WTC11 (cell line): ENCODE results near the gene SEC14L6. TPM values are rescaled to one million over a fixed set of nuclear protein-coding genes. Genes with fewer than 3 reads are reported as not detected.
A peak's percentile ranks its signal among the peaks of the same experiment; 100 is the strongest.

Source experiments
- ATAC-seq: fragments of 200-7000 bp; cut with Tn5 transposase; 2 replicates; pipeline ENCODE4 v1.10.0; 2021; ENCODE audit warnings: mild to moderate bottlenecking, moderate library complexity
- CTCF ChIA-PET: fragments of 300-600 bp; sonication (Branson Sonifier 250); formaldehyde crosslinking; loops from one replicate; lab custom pipeline; 2021; ENCODE audit warnings: antibody characterized with exemption; lab: Charles Lee
- POLR2A ChIA-PET: fragments of 350-600 bp; sonication (Branson Sonifier 250); formaldehyde crosslinking; loops from one replicate; lab custom pipeline; 2021; ENCODE audit warnings: antibody characterized with exemption; lab: Charles Lee
- DNase-seq: peaks from one replicate; pipeline ENCODE4 v3.0.0; 2021; ENCODE audit warnings: low spot score
- H3K27ac Mint-ChIP-seq: 2 replicates; pipeline ENCODE4 v1.8.0; 2021; ENCODE audit warnings: mixed read lengths
- H3K27me3 Mint-ChIP-seq: 2 replicates; pipeline ENCODE4 v1.8.0; 2021; ENCODE audit warnings: low read depth, mild to moderate bottlenecking, moderate library complexity, mixed read lengths
- H3K36me3 Mint-ChIP-seq: 2 replicates; pipeline ENCODE4 v1.8.0; 2021; ENCODE audit warnings: mixed read lengths
- H3K4me1 Mint-ChIP-seq: 2 replicates; pipeline ENCODE4 v1.8.0; 2022; ENCODE audit warnings: mixed read lengths
- H3K4me3 Mint-ChIP-seq: 2 replicates; pipeline ENCODE4 v1.8.0; 2021; ENCODE audit warnings: mild to moderate bottlenecking, moderate library complexity, mixed read lengths
- H3K9me3 Mint-ChIP-seq: 2 replicates; pipeline ENCODE4 v1.8.0; 2021; ENCODE audit warnings: mixed read lengths
- CREB1 ChIP-seq: sonication (generic); formaldehyde crosslinking; IDR thresholded peaks from 2 replicates; pipeline ENCODE4 v1.8.0; 2023; ENCODE audit warnings: mild to moderate bottlenecking, missing genetic modification reagents
- FOXJ3 ChIP-seq: sonication (generic); formaldehyde crosslinking; IDR thresholded peaks from 2 replicates; pipeline ENCODE4 v1.9.0; 2021; ENCODE audit warnings: missing genetic modification reagents, mild to moderate bottlenecking, borderline replicate concordance
- GTF2I ChIP-seq: fragments of 250-450 bp; sonication (Bioruptor Pico); conservative IDR thresholded peaks from 2 replicates; pipeline ENCODE4 v1.4.0; 2021; ENCODE audit warnings: mild to moderate bottlenecking
- MYBL2 ChIP-seq: sonication (generic); formaldehyde crosslinking; IDR thresholded peaks from 2 replicates; pipeline ENCODE4 v1.8.1; 2023; ENCODE audit warnings: mild to moderate bottlenecking, moderate library complexity, missing genetic modification reagents
- NFATC4 ChIP-seq: fragments of 250-450 bp; sonication (Bioruptor Pico); IDR thresholded peaks from 2 replicates; pipeline ENCODE4 v1.9.0; 2021; ENCODE audit warnings: mild to moderate bottlenecking
- NR3C1 ChIP-seq: sonication (generic); formaldehyde crosslinking; conservative IDR thresholded peaks from 2 replicates; pipeline ENCODE4 v1.8.1; 2023; ENCODE audit warnings: low read depth, mild to moderate bottlenecking, missing genetic modification reagents
- RELA ChIP-seq: sonication (generic); formaldehyde crosslinking; IDR thresholded peaks from 2 replicates; pipeline ENCODE4 v1.8.1; 2022; ENCODE audit warnings: missing genetic modification reagents, mild to moderate bottlenecking, borderline replicate concordance
- RORB ChIP-seq: fragments of 250-450 bp; sonication (Bioruptor Pico); IDR thresholded peaks from 2 replicates; pipeline ENCODE4 v1.9.0; 2021; ENCODE audit warnings: mild to moderate bottlenecking
- SOX15 ChIP-seq: fragments of 250-450 bp; sonication (Bioruptor Pico); IDR thresholded peaks from 2 replicates; pipeline ENCODE4 v1.9.0; 2021; ENCODE audit warnings: mild to moderate bottlenecking
- TEAD4 ChIP-seq: sonication (generic); formaldehyde crosslinking; IDR thresholded peaks from 2 replicates; pipeline ENCODE4 v1.8.0; 2022; ENCODE audit warnings: mild to moderate bottlenecking, missing genetic modification reagents
- total RNA-seq: library from RNA; stranded (reverse); gene quantifications from 3 replicates; pipeline ENCODE4 v1.2.3, GENCODE V29; 2021
- TF ChIP-seq, protein P1 (sequence below): sonication (generic); formaldehyde crosslinking; IDR thresholded peaks from 2 replicates; pipeline ENCODE4 v1.8.0; 2022; ENCODE audit warnings: mild to moderate bottlenecking, missing genetic modification reagents
- TF ChIP-seq, protein P2 (sequence below): fragments of 250-450 bp; sonication (Bioruptor Pico); IDR thresholded peaks from 2 replicates; pipeline ENCODE4 v1.9.0; 2021; ENCODE audit warnings: mild to moderate bottlenecking, borderline replicate concordance
- TF ChIP-seq, protein P3 (sequence below): fragments of 250-450 bp; sonication (Bioruptor Pico); conservative IDR thresholded peaks from 2 replicates; pipeline ENCODE4 v1.9.0; 2021; ENCODE audit warnings: mild to moderate bottlenecking
- TF ChIP-seq, protein P4 (sequence below): sonication (generic); formaldehyde crosslinking; IDR thresholded peaks from 2 replicates; pipeline ENCODE4 v1.8.1; 2023; ENCODE audit warnings: mild to moderate bottlenecking, missing genetic modification reagents, moderate library complexity
- TF ChIP-seq, protein P5 (sequence below): fragments of 250-450 bp; sonication (Bioruptor Pico); IDR thresholded peaks from 2 replicates; pipeline ENCODE4 v1.9.0; 2021; ENCODE audit warnings: mild to moderate bottlenecking
- TF ChIP-seq, protein P6 (sequence below): fragments of 200-600 bp; IDR thresholded peaks from 2 replicates; pipeline ENCODE4 v1.8.0; 2022; ENCODE audit warnings: antibody characterized with exemption
- TF ChIP-seq, protein P7 (sequence below): fragments of 250-450 bp; sonication (Bioruptor Pico); IDR thresholded peaks from 2 replicates; pipeline ENCODE4 v1.9.0; 2021; ENCODE audit warnings: moderate library complexity, mild to moderate bottlenecking, inconsistent platforms, borderline replicate concordance

SEC14L6 gene
- total RNA-seq, 1 experiment from 2014 or later: 1.6 TPM

DNA sequence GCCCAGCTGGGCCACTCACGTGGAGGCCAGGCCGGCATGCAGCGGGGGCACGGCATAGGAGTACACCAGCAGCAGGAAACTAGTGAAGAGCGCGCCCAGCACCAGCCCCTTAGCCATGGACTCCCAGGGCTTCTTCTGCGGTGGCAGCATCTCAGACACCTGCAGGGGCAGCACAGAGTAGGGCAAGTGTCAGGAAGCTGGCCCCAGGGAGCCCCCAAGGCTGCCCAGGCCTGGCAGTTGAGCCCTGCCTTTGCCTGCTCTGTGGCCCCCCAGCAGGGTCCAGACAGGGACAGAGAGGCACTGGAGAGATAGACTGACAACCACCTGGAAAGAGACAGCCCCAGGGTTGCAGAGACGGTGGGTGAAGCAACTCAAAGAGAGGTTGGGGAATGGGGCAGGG lies 10.7 kb upstream of the SEC14L6 start:
- Mint-ChIP-seq H3K36me3 (no peaks in the 10 kb centered on the region), H3K4me3 (no peak overlapping the region), H3K9me3 (no peaks in the 10 kb centered on the region), H3K4me1 (peaks cover 37% of the 10 kb centered on the region), H3K27ac (no peak overlapping the region), H3K27me3 (no peaks in the 10 kb centered on the region)
- TF ChIP-seq, protein P1, sequence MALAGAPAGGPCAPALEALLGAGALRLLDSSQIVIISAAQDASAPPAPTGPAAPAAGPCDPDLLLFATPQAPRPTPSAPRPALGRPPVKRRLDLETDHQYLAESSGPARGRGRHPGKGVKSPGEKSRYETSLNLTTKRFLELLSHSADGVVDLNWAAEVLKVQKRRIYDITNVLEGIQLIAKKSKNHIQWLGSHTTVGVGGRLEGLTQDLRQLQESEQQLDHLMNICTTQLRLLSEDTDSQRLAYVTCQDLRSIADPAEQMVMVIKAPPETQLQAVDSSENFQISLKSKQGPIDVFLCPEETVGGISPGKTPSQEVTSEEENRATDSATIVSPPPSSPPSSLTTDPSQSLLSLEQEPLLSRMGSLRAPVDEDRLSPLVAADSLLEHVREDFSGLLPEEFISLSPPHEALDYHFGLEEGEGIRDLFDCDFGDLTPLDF: no peak
- TF ChIP-seq, protein P2, sequence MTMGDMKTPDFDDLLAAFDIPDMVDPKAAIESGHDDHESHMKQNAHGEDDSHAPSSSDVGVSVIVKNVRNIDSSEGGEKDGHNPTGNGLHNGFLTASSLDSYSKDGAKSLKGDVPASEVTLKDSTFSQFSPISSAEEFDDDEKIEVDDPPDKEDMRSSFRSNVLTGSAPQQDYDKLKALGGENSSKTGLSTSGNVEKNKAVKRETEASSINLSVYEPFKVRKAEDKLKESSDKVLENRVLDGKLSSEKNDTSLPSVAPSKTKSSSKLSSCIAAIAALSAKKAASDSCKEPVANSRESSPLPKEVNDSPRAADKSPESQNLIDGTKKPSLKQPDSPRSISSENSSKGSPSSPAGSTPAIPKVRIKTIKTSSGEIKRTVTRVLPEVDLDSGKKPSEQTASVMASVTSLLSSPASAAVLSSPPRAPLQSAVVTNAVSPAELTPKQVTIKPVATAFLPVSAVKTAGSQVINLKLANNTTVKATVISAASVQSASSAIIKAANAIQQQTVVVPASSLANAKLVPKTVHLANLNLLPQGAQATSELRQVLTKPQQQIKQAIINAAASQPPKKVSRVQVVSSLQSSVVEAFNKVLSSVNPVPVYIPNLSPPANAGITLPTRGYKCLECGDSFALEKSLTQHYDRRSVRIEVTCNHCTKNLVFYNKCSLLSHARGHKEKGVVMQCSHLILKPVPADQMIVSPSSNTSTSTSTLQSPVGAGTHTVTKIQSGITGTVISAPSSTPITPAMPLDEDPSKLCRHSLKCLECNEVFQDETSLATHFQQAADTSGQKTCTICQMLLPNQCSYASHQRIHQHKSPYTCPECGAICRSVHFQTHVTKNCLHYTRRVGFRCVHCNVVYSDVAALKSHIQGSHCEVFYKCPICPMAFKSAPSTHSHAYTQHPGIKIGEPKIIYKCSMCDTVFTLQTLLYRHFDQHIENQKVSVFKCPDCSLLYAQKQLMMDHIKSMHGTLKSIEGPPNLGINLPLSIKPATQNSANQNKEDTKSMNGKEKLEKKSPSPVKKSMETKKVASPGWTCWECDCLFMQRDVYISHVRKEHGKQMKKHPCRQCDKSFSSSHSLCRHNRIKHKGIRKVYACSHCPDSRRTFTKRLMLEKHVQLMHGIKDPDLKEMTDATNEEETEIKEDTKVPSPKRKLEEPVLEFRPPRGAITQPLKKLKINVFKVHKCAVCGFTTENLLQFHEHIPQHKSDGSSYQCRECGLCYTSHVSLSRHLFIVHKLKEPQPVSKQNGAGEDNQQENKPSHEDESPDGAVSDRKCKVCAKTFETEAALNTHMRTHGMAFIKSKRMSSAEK (CRISPR knock-in tag): no peak
- TF ChIP-seq TEAD4 (no peak), GTF2I (CRISPR knock-in tag) (no peak), SOX15 (no peak), MYBL2 (CRISPR knock-in tag) (no peak), NR3C1 (CRISPR knock-in tag) (no peak), NFATC4 (no peak), RELA (CRISPR knock-in tag) (no peak), RORB (no peak), CREB1 (CRISPR knock-in tag) (no peak), FOXJ3 (no peak)
- TF ChIP-seq, protein P3, sequence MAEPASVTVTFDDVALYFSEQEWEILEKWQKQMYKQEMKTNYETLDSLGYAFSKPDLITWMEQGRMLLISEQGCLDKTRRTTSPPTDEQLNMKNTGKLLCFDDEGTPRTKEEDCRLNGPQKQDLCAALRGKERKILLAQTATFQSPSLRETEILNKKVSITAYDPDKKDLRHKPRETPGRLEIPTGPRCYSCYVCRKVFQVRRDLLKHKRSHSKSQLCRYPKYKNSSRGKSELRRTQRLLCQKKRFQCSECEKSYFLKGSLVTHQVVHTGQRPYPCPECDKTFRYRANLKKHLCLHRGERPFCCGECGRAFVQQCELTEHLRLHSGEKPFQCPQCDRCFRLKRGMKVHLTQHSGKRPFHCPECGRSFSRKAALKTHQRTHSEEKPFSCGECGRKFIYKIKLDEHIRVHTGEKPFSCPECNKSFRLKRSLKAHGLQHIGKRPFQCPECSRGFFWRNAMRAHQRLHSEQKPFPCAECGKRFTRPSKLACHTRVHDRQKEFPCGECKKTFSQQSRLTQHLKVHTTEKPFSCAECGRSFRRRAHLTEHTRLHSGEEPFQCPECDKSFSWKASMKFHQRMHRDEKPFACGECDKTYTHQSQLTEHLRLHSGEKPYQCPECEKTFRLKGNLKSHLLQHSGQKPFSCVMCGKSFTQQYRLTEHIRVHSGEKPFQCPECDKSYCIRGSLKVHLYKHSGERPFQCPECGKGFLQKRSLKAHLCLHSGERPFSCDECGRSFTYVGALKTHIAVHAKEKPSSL (CRISPR knock-in tag): no peak
- TF ChIP-seq, protein P4, sequence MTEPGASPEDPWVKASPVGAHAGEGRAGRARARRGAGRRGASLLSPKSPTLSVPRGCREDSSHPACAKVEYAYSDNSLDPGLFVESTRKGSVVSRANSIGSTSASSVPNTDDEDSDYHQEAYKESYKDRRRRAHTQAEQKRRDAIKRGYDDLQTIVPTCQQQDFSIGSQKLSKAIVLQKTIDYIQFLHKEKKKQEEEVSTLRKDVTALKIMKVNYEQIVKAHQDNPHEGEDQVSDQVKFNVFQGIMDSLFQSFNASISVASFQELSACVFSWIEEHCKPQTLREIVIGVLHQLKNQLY: no peak
- TF ChIP-seq, protein P5, sequence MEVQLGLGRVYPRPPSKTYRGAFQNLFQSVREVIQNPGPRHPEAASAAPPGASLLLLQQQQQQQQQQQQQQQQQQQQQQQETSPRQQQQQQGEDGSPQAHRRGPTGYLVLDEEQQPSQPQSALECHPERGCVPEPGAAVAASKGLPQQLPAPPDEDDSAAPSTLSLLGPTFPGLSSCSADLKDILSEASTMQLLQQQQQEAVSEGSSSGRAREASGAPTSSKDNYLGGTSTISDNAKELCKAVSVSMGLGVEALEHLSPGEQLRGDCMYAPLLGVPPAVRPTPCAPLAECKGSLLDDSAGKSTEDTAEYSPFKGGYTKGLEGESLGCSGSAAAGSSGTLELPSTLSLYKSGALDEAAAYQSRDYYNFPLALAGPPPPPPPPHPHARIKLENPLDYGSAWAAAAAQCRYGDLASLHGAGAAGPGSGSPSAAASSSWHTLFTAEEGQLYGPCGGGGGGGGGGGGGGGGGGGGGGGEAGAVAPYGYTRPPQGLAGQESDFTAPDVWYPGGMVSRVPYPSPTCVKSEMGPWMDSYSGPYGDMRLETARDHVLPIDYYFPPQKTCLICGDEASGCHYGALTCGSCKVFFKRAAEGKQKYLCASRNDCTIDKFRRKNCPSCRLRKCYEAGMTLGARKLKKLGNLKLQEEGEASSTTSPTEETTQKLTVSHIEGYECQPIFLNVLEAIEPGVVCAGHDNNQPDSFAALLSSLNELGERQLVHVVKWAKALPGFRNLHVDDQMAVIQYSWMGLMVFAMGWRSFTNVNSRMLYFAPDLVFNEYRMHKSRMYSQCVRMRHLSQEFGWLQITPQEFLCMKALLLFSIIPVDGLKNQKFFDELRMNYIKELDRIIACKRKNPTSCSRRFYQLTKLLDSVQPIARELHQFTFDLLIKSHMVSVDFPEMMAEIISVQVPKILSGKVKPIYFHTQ: no peak
- TF ChIP-seq, protein P6, sequence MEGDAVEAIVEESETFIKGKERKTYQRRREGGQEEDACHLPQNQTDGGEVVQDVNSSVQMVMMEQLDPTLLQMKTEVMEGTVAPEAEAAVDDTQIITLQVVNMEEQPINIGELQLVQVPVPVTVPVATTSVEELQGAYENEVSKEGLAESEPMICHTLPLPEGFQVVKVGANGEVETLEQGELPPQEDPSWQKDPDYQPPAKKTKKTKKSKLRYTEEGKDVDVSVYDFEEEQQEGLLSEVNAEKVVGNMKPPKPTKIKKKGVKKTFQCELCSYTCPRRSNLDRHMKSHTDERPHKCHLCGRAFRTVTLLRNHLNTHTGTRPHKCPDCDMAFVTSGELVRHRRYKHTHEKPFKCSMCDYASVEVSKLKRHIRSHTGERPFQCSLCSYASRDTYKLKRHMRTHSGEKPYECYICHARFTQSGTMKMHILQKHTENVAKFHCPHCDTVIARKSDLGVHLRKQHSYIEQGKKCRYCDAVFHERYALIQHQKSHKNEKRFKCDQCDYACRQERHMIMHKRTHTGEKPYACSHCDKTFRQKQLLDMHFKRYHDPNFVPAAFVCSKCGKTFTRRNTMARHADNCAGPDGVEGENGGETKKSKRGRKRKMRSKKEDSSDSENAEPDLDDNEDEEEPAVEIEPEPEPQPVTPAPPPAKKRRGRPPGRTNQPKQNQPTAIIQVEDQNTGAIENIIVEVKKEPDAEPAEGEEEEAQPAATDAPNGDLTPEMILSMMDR: no peak; the same call in 1 of the 2 replicates
- TF ChIP-seq, protein P7, sequence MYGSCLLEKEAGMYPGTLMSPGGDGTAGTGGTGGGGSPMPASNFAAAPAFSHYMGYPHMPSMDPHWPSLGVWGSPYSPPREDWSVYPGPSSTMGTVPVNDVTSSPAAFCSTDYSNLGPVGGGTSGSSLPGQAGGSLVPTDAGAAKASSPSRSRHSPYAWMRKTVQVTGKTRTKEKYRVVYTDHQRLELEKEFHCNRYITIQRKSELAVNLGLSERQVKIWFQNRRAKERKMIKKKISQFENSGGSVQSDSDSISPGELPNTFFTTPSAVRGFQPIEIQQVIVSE (CRISPR knock-in tag): no peak
- ATAC-seq (peak; percentile 46), DNase-seq (peak; percentile 42)
- ChIA-PET CTCF (interaction anchor here (0.9 to 2.3 kb wide), 9 partner anchors 9 to 198 kb away, joined by 3 to 9 read pairs (median 4); no protein-coding TSS in a partner anchor), POLR2A (no interaction called here)
